Measurements from ENCODE around the gene FAM174A.
"Not testable (repeated sequence)": the region's sequence is repeated elsewhere in the genome, so short reads cannot be mapped to it uniquely, and the experiment has no call there.

FAM174A gene

DNA sequence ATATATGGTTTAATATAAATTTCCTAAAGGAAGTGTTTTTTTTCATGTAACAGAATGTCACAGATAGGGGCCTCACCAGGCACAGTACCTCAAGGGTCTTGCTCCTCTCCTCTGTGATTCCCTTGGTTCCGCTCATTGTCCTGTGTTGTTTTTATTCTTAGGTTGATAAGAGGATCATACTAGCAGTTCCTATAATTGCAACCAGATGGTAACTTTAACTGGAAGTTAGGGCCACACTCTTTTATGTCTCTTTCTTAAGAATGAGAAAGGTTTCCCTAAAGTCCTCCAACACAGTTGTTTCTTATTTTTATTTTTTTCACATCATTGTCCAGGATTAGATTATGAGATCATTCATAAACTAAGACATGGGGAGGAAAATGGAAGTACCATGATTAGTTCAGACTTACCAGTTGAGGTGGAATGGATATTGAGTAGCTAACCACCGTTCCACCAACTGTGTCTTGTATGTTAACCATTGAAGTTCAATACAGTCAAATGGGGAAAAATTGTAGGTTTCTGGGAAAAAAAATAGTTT is 41.1 kb downstream of the FAM174A start:
- no peak for DNase-seq

- no peak for DNase-seq
Observed at GRCh38 chr5:100577506-100577905, 42.3 kb downstream of the FAM174A start.

- no peak for DNase-seq
Observed at GRCh38 chr5:100584069-100584468, 48.9 kb downstream of the FAM174A start.

- DNase-seq = no peak
Observed at GRCh38 chr5:100584889-100585288, 49.7 kb downstream of the FAM174A start.

GRCh38 chr5:100590867-100591266 is 55.7 kb downstream of the FAM174A start:
- DNase-seq = no peak

DNA sequence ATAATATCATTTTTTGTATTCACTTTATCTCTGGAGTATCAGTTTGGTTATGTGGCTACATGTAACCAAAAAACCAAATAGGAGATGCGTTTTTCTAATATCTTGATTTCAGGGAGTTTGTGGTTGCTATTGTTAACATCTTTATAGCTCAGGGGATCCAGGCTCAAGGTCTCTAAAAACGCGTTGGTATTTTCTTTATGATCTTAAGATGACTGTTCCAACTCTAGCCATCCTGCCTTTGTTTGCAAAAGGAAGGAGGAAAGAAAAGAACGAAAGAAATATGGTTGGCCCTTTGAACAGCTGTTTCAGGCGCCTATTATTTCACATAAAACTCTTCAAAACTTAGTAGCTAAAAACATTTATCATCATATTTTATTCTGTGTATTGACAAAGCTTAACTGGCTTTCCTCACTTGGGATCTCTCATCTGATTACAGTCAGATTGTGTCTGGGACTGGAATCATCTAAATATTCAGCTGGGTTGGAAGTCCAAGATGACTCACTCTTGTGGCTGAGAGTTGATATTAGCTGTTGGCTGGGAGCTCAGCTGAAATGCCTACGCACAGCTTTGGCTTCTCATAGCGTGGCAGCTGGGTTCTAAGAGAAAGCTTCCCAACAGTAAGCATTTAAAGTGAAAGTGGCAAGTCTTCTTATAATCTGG is 60.1 kb downstream of the FAM174A start:
- peak; percentile 84 for DNase-seq

GRCh38 chr5:100595812-100596173 is 60.6 kb downstream of the FAM174A start:
- no peak for DNase-seq

- no peak for DNase-seq
Observed at GRCh38 chr5:100598446-100598845, 63.3 kb downstream of the FAM174A start.

GRCh38 chr5:100600298-100600994 is 65.3 kb downstream of the FAM174A start:
- no peak for DNase-seq

DNA sequence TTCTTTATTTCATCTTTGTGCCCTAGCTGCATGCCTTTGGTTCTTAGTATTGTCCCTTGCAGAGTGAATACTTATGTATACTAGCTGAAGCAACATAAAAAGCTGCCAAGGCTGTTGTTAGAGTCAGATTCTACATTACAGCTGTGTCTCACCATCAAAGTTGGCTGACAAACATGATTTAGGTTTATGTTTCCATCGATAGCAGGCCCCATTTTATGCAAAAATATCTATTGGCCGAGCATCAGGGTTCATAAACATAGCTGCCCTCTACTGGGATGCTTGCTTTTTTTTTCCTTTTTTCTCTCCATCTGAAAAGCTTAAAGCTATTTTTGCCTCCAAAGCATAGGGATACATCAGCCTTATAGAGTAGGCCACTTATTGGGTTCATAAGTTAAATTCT is 68.0 kb downstream of the FAM174A start:
- no peak for DNase-seq

DNA sequence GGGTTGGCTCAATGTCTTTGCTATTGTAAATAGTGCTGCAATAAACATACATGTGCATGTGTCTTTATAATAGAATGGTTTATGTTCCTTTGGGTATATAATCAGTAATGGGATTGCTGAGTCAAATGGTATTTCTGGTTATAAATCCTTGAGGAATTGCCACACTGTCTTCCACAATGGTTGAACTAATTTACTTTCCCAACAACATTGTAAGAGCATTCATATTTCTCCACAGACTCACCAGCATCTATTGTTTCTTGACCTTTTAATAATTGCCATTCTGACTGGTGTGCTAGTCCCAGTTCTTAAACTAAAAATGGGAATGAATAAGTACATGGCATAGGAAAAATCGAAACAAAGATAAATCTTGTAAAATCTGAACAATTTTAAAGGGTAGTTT is 68.8 kb downstream of the FAM174A start:
- DNase-seq = not testable (repeated sequence)

GRCh38 chr5:100609594-100609993 is 74.4 kb downstream of the FAM174A start:
- no peak for DNase-seq

DNA sequence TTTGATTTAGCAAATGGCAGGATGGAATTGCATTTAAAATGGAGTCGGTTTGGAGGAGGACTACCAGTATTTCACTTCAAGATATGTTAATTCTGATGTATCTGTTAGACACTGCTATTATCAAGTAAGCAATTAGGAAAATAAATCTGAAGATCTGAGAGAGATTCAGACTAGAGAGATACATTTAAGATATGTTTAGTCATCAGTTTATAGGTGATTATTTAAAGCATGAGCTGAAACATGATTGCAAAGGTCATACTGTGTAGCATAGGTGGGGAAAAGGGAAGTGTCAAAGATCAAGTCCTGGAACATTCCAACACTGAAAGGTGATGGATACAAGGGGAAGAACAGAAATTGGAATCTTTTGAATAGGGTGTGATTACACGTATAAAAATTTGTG is 79.1 kb downstream of the FAM174A start:
- DNase-seq = no peak

GRCh38 chr5:100615362-100615761 is 80.2 kb downstream of the FAM174A start:
- DNase-seq = no peak

GRCh38 chr5:100616291-100616690 is 81.1 kb downstream of the FAM174A start:
- DNase-seq = no peak

GRCh38 chr5:100616981-100617380 is 81.8 kb downstream of the FAM174A start:
- no peak for DNase-seq

DNA sequence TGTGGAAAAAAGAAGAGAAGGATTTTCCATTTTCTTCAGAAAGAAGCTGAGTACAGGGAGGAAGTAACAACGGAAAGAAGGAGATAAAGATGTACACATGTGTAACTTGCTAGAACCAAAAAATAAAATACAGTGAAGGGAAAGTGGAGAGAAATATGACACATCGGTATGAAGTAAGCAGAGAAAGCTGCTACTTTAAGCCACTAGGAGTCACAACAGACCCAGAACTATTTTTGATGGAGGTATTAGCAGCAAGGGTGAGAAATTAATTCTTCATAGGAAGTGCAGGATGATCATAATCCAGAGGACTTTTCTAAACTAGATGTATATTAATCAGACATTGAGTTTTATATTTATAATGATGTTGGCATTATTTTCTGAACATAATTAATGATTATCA is 88.5 kb downstream of the FAM174A start:
- DNase-seq = peak; percentile 2

GRCh38 chr5:100634937-100635534 is 99.9 kb downstream of the FAM174A start:
- DNase-seq = no peak

All from EL (cell line).